A673 (cell line): ENCODE results near the gene CCDC126. TPM values are rescaled to one million over a fixed set of nuclear protein-coding genes. Genes with fewer than 3 reads are reported as not detected.

Experiments used
- BruUV-seq: library from RNA; stranded (reverse); fragments of 400-500 nt; replicated peaks from 2 replicates; lab custom pipeline; 2021; lab: Mats Ljungman, UMichigan
- CTCF ChIA-PET: fragments of 300-600 bp; sonication (Branson Sonifier 250); formaldehyde crosslinking; loops from one replicate; lab custom pipeline; 2022; ENCODE audit warnings: antibody characterized with exemption; lab: Charles Lee
- POLR2A ChIA-PET: fragments of 300-600 bp; sonication (Branson Sonifier 250); formaldehyde crosslinking; loops from one replicate; lab custom pipeline; 2022; ENCODE audit warnings: antibody characterized with exemption; ENCODE audit not compliant: low non-redundant PET; lab: Charles Lee
- DNase-seq: peaks from one replicate; pipeline ENCODE4 v3.0.0-alpha.2; 2015; ENCODE audit warnings: low spot score
- H3K27ac ChIP-seq: fragments of 200-600 bp; sonication (generic); 2 replicates; pipeline ENCODE4 v1.5.1; 2016; ENCODE audit warnings: mixed run types, low read depth, mild to moderate bottlenecking, mixed read lengths, antibody characterized with exemption, low read length; ENCODE audit not compliant: poor library complexity, severe bottlenecking
- H3K27me3 ChIP-seq: fragments of 200-600 bp; sonication (generic); replicated peaks from 2 replicates; pipeline ENCODE4 v1.6.1; 2017; ENCODE audit warnings: mixed run types, low read depth, mild to moderate bottlenecking, mixed read lengths, antibody characterized with exemption, low read length; ENCODE audit not compliant: insufficient read depth, poor library complexity
- H3K36me3 ChIP-seq: fragments of 200-600 bp; sonication (generic); 2 replicates; pipeline ENCODE4 v1.6.1; 2016; ENCODE audit warnings: mixed run types, mild to moderate bottlenecking, mixed read lengths, antibody characterized with exemption, low read length; ENCODE audit not compliant: insufficient read depth, poor library complexity, severe bottlenecking
- H3K4me1 ChIP-seq: fragments of 200-600 bp; sonication (generic); 2 replicates; pipeline ENCODE4 v1.6.1; 2017; ENCODE audit warnings: mixed run types, mild to moderate bottlenecking, mixed read lengths, antibody characterized with exemption, low read length; ENCODE audit not compliant: insufficient read depth, poor library complexity, severe bottlenecking
- H3K4me3 ChIP-seq: fragments of 200-600 bp; sonication (generic); 2 replicates; pipeline ENCODE4 v1.5.1; 2016; ENCODE audit warnings: low read depth, mixed run types, mild to moderate bottlenecking, mixed read lengths, low read length; ENCODE audit not compliant: poor library complexity, severe bottlenecking
- H3K9me3 ChIP-seq: fragments of 200-600 bp; sonication (generic); 2 replicates; pipeline ENCODE4 v1.6.1; 2016; ENCODE audit warnings: mixed run types, low read depth, mild to moderate bottlenecking, mixed read lengths, antibody characterized with exemption, low read length; ENCODE audit not compliant: poor library complexity, severe bottlenecking
- CTCF ChIP-seq: fragments of 300-800, 200-600 bp; sonication (generic); conservative IDR thresholded peaks from 2 replicates; pipeline ENCODE4 v1.5.1; 2017; ENCODE audit warnings: low read depth, mild to moderate bottlenecking, antibody characterized with exemption, low read length, moderate library complexity, mixed read lengths
- EZH2 ChIP-seq: fragments of 200-600 bp; sonication (generic); IDR thresholded peaks from 2 replicates; pipeline ENCODE4 v1.6.1; 2017; ENCODE audit warnings: borderline replicate concordance, low read depth, mild to moderate bottlenecking, mixed read lengths, antibody characterized with exemption, low read length; ENCODE audit not compliant: poor library complexity, severe bottlenecking
- intact Hi-C: fragments of 100-400 bp; cut with micrococcal nuclease; formaldehyde crosslinking; loops from one replicate; pipeline ENCODE4 v1.10.0; 2022; ENCODE audit not compliant: unreplicated experiment
- total RNA-seq: library from RNA; stranded (reverse); gene quantifications from 2 replicates; pipeline ENCODE4 v1.2.3, GENCODE V29; 2021

CCDC126 gene
- total RNA-seq, 1 experiment from 2014 or later = 7.4 TPM

- no TSS peak for BruUV-seq
- Histone ChIP-seq H3K4me3 (no peak overlapping the region), H3K27ac (no peak overlapping the region), H3K36me3 (no peaks in the 10 kb centered on the region), H3K9me3 (peaks cover 7% of the 10 kb centered on the region), H3K27me3 (no peaks in the 10 kb centered on the region), H3K4me1 (no peaks in the 10 kb centered on the region)
- POLR2A ChIA-PET = no interaction called here
- TF ChIP-seq EZH2 = no peak
- no peak for TF ChIP-seq CTCF
- CTCF ChIA-PET = no interaction called here
- DNase-seq = no peak
- intact Hi-C loops = no loop called here
Observed at GRCh38 chr7:23662984-23663313, 65.8 kb downstream of the CCDC126 start.

- Histone ChIP-seq H3K36me3 (no peaks in the 10 kb centered on the region), H3K9me3 (no peaks in the 10 kb centered on the region), H3K4me3 (no peak overlapping the region), H3K27me3 (no peaks in the 10 kb centered on the region), H3K4me1 (no peaks in the 10 kb centered on the region), H3K27ac (no peak overlapping the region)
- intact Hi-C loops = no loop called here
- TF ChIP-seq EZH2 (no peak), CTCF (no peak)
- DNase-seq = no peak
- ChIA-PET POLR2A (no interaction called here), CTCF (no interaction called here)
- BruUV-seq = no TSS peak
Observed at GRCh38 chr7:23664122-23664521, 66.9 kb downstream of the CCDC126 start.

GRCh38 chr7:23672033-23672432 lies 74.9 kb downstream of the CCDC126 start:
- CTCF ChIA-PET = no interaction called here
- POLR2A ChIA-PET = no interaction called here
- H3K4me3 ChIP-seq = no peak overlapping the region
- H3K27ac ChIP-seq = no peak overlapping the region
- H3K27me3 ChIP-seq = no peaks in the 10 kb centered on the region
- H3K36me3 ChIP-seq = no peaks in the 10 kb centered on the region
- BruUV-seq = no TSS peak
- intact Hi-C loops = no loop called here
- DNase-seq = no peak
- no peaks in the 10 kb centered on the region for H3K4me1 ChIP-seq
- no peak for TF ChIP-seq CTCF
- H3K9me3 ChIP-seq = no peaks in the 10 kb centered on the region
